GM18526 (cell line): ENCODE data around the gene C18orf54.
A peak's percentile ranks its signal among the peaks of the same experiment; 100 is the strongest.

Experiments
- POLR2A ChIP-seq: IDR thresholded peaks from 3 replicates; pipeline ENCODE4 v1.6.1; 2011; ENCODE audit not compliant: insufficient read length; ENCODE audit errors: extremely low read depth

Gene C18orf54

GRCh38 chr18:54357660-54358494, at the start of gene C18orf54, which contains the start of gene STARD6:
Gene C18orf54 (plus strand): TSS chr18:54357906. CDS start chr18:54360573, 2,667 bp downstream.
Gene STARD6 (minus strand): TSS chr18:54357858. CDS start chr18:54354573, 3,285 bp downstream.
- peak; percentile 87 for TF ChIP-seq POLR2A

- no peak for TF ChIP-seq POLR2A
These were observed 41.5 kb upstream of the C18orf54 start for GRCh38 chr18:54316071-54316820.

GRCh38 chr18:54323561-54323960, 34.1 kb upstream of the C18orf54 start:
- TF ChIP-seq POLR2A, result no peak

- no peak for TF ChIP-seq POLR2A
These were observed 33.7 kb upstream of the C18orf54 start for GRCh38 chr18:54323970-54324369.

- TF ChIP-seq POLR2A, result no peak
These were observed 29.9 kb upstream of the C18orf54 start for GRCh38 chr18:54327818-54328217.

GRCh38 chr18:54329787-54330186, 27.9 kb upstream of the C18orf54 start:
- TF ChIP-seq POLR2A, result no peak

GRCh38 chr18:54330768-54331548, 26.7 kb upstream of the C18orf54 start:
- TF ChIP-seq POLR2A, result no peak

- TF ChIP-seq POLR2A, result no peak
These were observed 22.0 kb upstream of the C18orf54 start for GRCh38 chr18:54335638-54336173.

- TF ChIP-seq POLR2A, result no peak
These were observed 19.5 kb upstream of the C18orf54 start for GRCh38 chr18:54338230-54338629.

GRCh38 chr18:54351186-54351585, 6.5 kb upstream of the C18orf54 start:
- TF ChIP-seq POLR2A, result no peak

- TF ChIP-seq POLR2A, result no peak
These were observed 535 bp upstream of the C18orf54 start for GRCh38 chr18:54357082-54357659.

- no peak for TF ChIP-seq POLR2A
These were observed 862 bp downstream of the C18orf54 start for GRCh38 chr18:54358495-54359040.

GRCh38 chr18:54359233-54359632, 1.5 kb downstream of the C18orf54 start:
- no peak for TF ChIP-seq POLR2A

- no peak for TF ChIP-seq POLR2A
These were observed 2.7 kb downstream of the C18orf54 start for GRCh38 chr18:54360406-54360805.
